NB4 (cell line): ENCODE measurements around the gene CDKAL1.

ENCODE experiments used
- CTCF ChIP-seq: IDR thresholded peaks from one replicate; pipeline ENCODE4 v1.5.1; 2012; ENCODE audit warnings: low read depth, low read length
- MAX ChIP-seq: IDR thresholded peaks from 2 replicates; pipeline ENCODE4 v1.6.1; 2011; ENCODE audit warnings: low read depth, low read length
- MYC ChIP-seq: IDR thresholded peaks from 2 replicates; pipeline ENCODE4 v1.6.1; 2011; ENCODE audit warnings: low read depth, low read length
- POLR2A ChIP-seq: IDR thresholded peaks from 2 replicates; pipeline ENCODE4 v1.6.1; 2011; ENCODE audit warnings: mild to moderate bottlenecking; ENCODE audit not compliant: insufficient read length; ENCODE audit errors: extremely low read depth

GRCh38 chr6:21082091-21082490 is 547.8 kb downstream of the CDKAL1 start:
- TF ChIP-seq CTCF (no peak), POLR2A (no peak), MAX (no peak), MYC (no peak)
